Cerebellar cortex (tissue), 1 donor: ENCODE measurements around the gene RIMS3.
"Not testable (repeated sequence)": the region's sequence is repeated elsewhere in the genome, so short reads cannot be mapped to it uniquely, and the experiment has no call there.

Source experiments
- DNase-seq: peaks from one replicate; pipeline ENCODE4 v3.0.0-alpha.2; 2015; ENCODE audit warnings: low spot score

RIMS3 gene

GRCh38 chr1:40593449-40594186, 71.9 kb downstream of the RIMS3 start:
- no peak for DNase-seq

GRCh38 chr1:40592107-40592803, 73.2 kb downstream of the RIMS3 start:
- DNase-seq: peak; percentile 49

- DNase-seq: peak; percentile 36
Measured at GRCh38 chr1:40588586-40588985, 76.9 kb downstream of the RIMS3 start.

- DNase-seq: no peak
Measured at GRCh38 chr1:40583980-40584379, 81.5 kb downstream of the RIMS3 start.

- no peak for DNase-seq
Measured at GRCh38 chr1:40582116-40582515, 83.4 kb downstream of the RIMS3 start.

- no peak for DNase-seq
Measured at GRCh38 chr1:40575336-40575735, 90.1 kb downstream of the RIMS3 start.

GRCh38 chr1:40574805-40575204, 90.7 kb downstream of the RIMS3 start:
- DNase-seq: not testable (repeated sequence)
